NCI-H510A treated with DMSO at 0.1 percent for 48 hours (cell line): ENCODE data around the gene TMEM52.

ENCODE experiments used
- DNase-seq: peaks from one replicate; lab custom pipeline; 2025; lab: John Stamatoyannopoulos, UW

Gene TMEM52

DNA sequence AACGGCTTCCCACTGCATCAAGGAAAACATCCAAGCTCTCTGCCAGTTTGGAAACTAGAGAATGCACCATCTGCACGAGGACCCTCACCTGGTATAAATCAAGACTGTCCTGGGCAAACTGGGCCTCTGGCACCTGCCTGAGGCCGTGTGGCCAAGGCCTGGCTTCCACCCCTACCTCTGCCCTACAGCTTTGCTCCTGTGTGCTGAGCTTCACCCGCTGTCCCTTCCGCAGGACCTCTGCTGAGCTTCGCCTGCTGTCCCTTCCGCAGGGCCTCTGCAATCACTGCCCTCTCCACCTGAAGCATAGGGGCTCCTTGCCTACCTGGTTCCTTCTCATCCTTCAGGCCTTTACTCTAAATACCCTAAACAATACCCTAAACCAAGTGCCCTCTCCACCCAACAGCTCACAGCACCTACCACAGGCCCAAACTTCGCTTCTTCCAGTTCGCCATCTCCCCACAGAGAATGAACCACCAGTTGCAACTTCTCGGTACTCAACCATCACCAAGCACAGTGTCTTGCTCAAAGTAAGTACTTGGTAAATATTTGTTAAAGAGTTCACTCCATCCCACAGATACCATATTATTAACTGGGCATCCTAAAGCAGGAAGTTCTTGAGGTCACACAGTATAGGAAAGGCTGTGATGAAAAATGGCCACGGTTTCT, 46.6 kb downstream of the TMEM52 start:
- DNase-seq, result no peak

- DNase-seq, result no peak
Measured at GRCh38 chr1:1869469-1869868, 49.6 kb downstream of the TMEM52 start.
